GM12878 (cell line): ENCODE results near the gene ATP6V0C. TPM values are rescaled to one million over a fixed set of nuclear protein-coding genes. Genes with fewer than 3 reads are reported as not detected.

ENCODE experiments used
- BHLHE40 ChIP-seq, 2 experiments: fragments of 450-650 bp in 1 of 2; IDR thresholded peaks; 2 replicates each; pipeline ENCODE4 v1.6.1; 2011 to 2017; ENCODE audit warnings: low read depth in 2 of 2, borderline replicate concordance in 1 of 2, improper control_type of control experiment in 1 of 2, low read length in 1 of 2, mild to moderate bottlenecking in 1 of 2
- CUX1 ChIP-seq: IDR thresholded peaks from 2 replicates; pipeline ENCODE4 v1.6.1; 2012; ENCODE audit warnings: improper control_type of control experiment, low read depth, low read length; ENCODE audit not compliant: insufficient replicate concordance
- E2F4 ChIP-seq: IDR thresholded peaks from 2 replicates; pipeline ENCODE4 v1.6.1; 2012; ENCODE audit warnings: low read depth, low read length, improper control_type of control experiment
- E2F8 ChIP-seq: fragments of 450-650 bp; IDR thresholded peaks from 2 replicates; pipeline ENCODE4 v1.6.1; 2018; ENCODE audit warnings: mild to moderate bottlenecking, low read depth, moderate library complexity; ENCODE audit not compliant: partially characterized antibody
- HDAC6 ChIP-seq: fragments of 200-600 bp; sonication (generic); IDR thresholded peaks from one replicate; pipeline ENCODE4 v1.8.0; 2017; ENCODE audit warnings: antibody characterized with exemption; ENCODE audit not compliant: unreplicated experiment
- MYC ChIP-seq: IDR thresholded peaks from 2 replicates; pipeline ENCODE4 v1.6.1; 2011; ENCODE audit warnings: mild to moderate bottlenecking, low read length, moderate library complexity, inconsistent platforms; ENCODE audit not compliant: insufficient read depth, insufficient replicate concordance, insufficient read length, severe bottlenecking
- NBN ChIP-seq: fragments of 450-650 bp; IDR thresholded peaks from 2 replicates; pipeline ENCODE4 v1.6.1; 2016
- PAX8 ChIP-seq: fragments of 450-650 bp; IDR thresholded peaks from 2 replicates; pipeline ENCODE4 v1.6.1; 2017; ENCODE audit warnings: mild to moderate bottlenecking, moderate library complexity
- RAD21 ChIP-seq: IDR thresholded peaks from 2 replicates; pipeline ENCODE4 v1.6.1; 2011; ENCODE audit warnings: mild to moderate bottlenecking, low read depth, low read length, moderate library complexity; ENCODE audit not compliant: insufficient read depth
- SIN3A ChIP-seq: IDR thresholded peaks from 2 replicates; pipeline ENCODE4 v1.6.1; 2012; ENCODE audit warnings: low read depth, low read length, improper control_type of control experiment
- SREBF1 ChIP-seq: IDR thresholded peaks from 2 replicates; pipeline ENCODE4 v1.6.1; 2012; ENCODE audit warnings: mild to moderate bottlenecking, low read length
- STAT3 ChIP-seq: IDR thresholded peaks from 2 replicates; pipeline ENCODE4 v1.6.1; 2011; ENCODE audit warnings: low read depth, low read length, improper control_type of control experiment
- TCF12 ChIP-seq: IDR thresholded peaks from 2 replicates; pipeline ENCODE4 v1.6.1; 2011; ENCODE audit warnings: low read depth, mild to moderate bottlenecking, low read length
- TCF3 ChIP-seq: IDR thresholded peaks from 2 replicates; pipeline ENCODE4 v1.6.1; 2012; ENCODE audit warnings: low read depth, mild to moderate bottlenecking, low read length, borderline replicate concordance; ENCODE audit not compliant: insufficient read depth
- WRNIP1 ChIP-seq: IDR thresholded peaks from 2 replicates; pipeline ENCODE4 v1.6.1; 2011; ENCODE audit warnings: low read depth, low read length, improper control_type of control experiment, borderline replicate concordance
- YY1 ChIP-seq: IDR thresholded peaks from 2 replicates; pipeline ENCODE4 v1.6.1; 2011; ENCODE audit warnings: low read depth, mild to moderate bottlenecking, low read length
- ZZZ3 ChIP-seq: IDR thresholded peaks from 2 replicates; pipeline ENCODE4 v1.6.1; 2011; ENCODE audit warnings: low read depth; ENCODE audit not compliant: control insufficient read depth, insufficient read length
- polyA plus RNA-seq, 11 experiments: library from polyadenylated mRNA; depleted of rRNA in 4 of 11; unstranded in 6 of 11; stranded (reverse) in 5 of 11; fragments of >200 nt; fragmentation: Nextera tagmentation in 4 of 11; fragmentation: Illumina TruSeq in 1 of 11; extraction: Ambion mirVana in 4 of 11; extraction: Trizol in 1 of 11; gene quantifications; 1 replicate in 1 of 11; 2 replicates in 10 of 11; pipeline versions ENCODE4 v1.2.1 to v1.2.3, GENCODE V29; 2011 to 2016; ENCODE audit warnings: inconsistent platforms in 2 of 11, missing spikeins in 2 of 11, low read depth in 1 of 11
- total RNA-seq, 4 experiments: library from RNA; depleted of rRNA in 3 of 4; stranded (reverse); fragments of >200 nt in 3 of 4; fragmentation: Illumina TruSeq in 1 of 4; extraction: Trizol in 1 of 4; gene quantifications; 2 replicates each; pipeline versions ENCODE4 v1.2.1 to v1.2.3, GENCODE V29; 2013 to 2021

The ATP6V0C gene
- total and polyA plus RNA-seq, 10 of the 15 experiments (the other 5 are each of a cell fraction or from before 2014, with no cell fraction given): 2.4 to 135 (median 18.4) TPM

- TF ChIP-seq STAT3 (no peak), RAD21 (no peak), NBN (peak; percentile 37; the same call in 1 of the 2 replicates), SIN3A (peak; percentile 49; the same call in 1 of the 2 replicates), SREBF1 (peak; percentile 88; the same call in 1 of the 2 replicates), E2F8 (no peak), TCF12 (peak; percentile 61; the same call in 1 of the 2 replicates), WRNIP1 (no peak), TCF3 (peak; percentile 59; the same call in 1 of the 2 replicates), ZZZ3 (no peak), HDAC6 (peak; percentile 87), E2F4 (no peak; the same call in 1 of the 2 replicates), YY1 (peak; percentile 98), PAX8 (no peak), MYC (no peak), BHLHE40 (IDR thresholded peaks at IDR 0.05; ENCODE audit: borderline replicate concordance in 1 of 2, low read depth in 2 of 2, low read length in 1 of 2) (peak; percentile 93 to 99), CUX1 (no peak)
Measured at GRCh38 chr16:2513405-2514332, at the start of gene ATP6V0C (continued).
